ENCODE data around the gene SFI1.

- TF ChIP-seq CTCF (IDR thresholded peaks at IDR 0.05; ENCODE audit: insufficient read depth, low read depth, low read length) (no peak), EZH2 (IDR thresholded peaks at IDR 0.05; ENCODE audit: insufficient read depth, low read length) (no peak)
Measured at GRCh38 chr22:31538815-31539214, 42.5 kb downstream of the SFI1 start.
